Body of pancreas (tissue), 4 donors: Measurements from ENCODE around the gene KRT34. TPM values are rescaled to one million over a fixed set of nuclear protein-coding genes. Genes with fewer than 3 reads are reported as not detected.
"Not testable (repeated sequence)": the region's sequence is repeated elsewhere in the genome, so short reads cannot be mapped to it uniquely, and the experiment has no call there.

Experiments used
- ATAC-seq: fragments of 150-250 bp; one replicate; pipeline ENCODE4 v1.9.1; 2016
- DNase-seq, 4 donors: peaks; one replicate each; pipeline ENCODE4 v3.0.0-alpha.2; 2019
- H3K27ac ChIP-seq, 4 donors: fragments of 200-600 bp; sonication (generic); 1 replicate in 3 of 4; 2 replicates in 1 of 4; pipeline versions ENCODE4 v1.5.1 to v1.6.1; 2016 to 2019; ENCODE audit warnings: mild to moderate bottlenecking in 1 of 4, mixed read lengths in 1 of 4, moderate library complexity in 1 of 4
- H3K27me3 ChIP-seq, 2 donors: fragments of 200-600 bp; sonication (generic); one replicate each; pipeline ENCODE4 v1.6.0; 2016; ENCODE audit warnings: mild to moderate bottlenecking in 1 of 2
- H3K36me3 ChIP-seq, 2 donors: fragments of 200-600 bp; sonication (generic); replicated peaks in 1 of 2; 2 replicates each; pipeline ENCODE4 v1.5.1; 2016; ENCODE audit warnings: low read depth in 2 of 2; ENCODE audit not compliant: insufficient read depth in 1 of 2
- H3K4me1 ChIP-seq: fragments of 200-600 bp; sonication (generic); one replicate; pipeline ENCODE4 v1.6.0; 2016
- H3K4me3 ChIP-seq, 2 donors: fragments of 200-600 bp; sonication (generic); 1 replicate in 1 of 2; 2 replicates in 1 of 2; pipeline ENCODE4 v1.5.1; 2016 to 2019
- H3K9me3 ChIP-seq, 3 donors: fragments of 200-600 bp; sonication (generic); 1 replicate in 2 of 3; 2 replicates in 1 of 3; pipeline ENCODE4 v1.5.1; 2016
- POLR2A ChIP-seq, 3 donors: fragments of 450-650 bp; IDR thresholded peaks; one replicate each; pipeline ENCODE4 v1.6.1; 2016; ENCODE audit warnings: antibody characterized with exemption in 3 of 3, mild to moderate bottlenecking in 2 of 3
- WGBS, 2 donors: methylation state at CpG; one replicate each; pipeline ENCODE4 v1.1.5; 2017; 5-methylcytosine and 5-hydroxymethylcytosine counted together
- intact Hi-C: fragments of 100-400 bp; cut with DNase I; formaldehyde crosslinking; loops from one replicate; pipeline ENCODE4 v1.15.1; 2023
- total RNA-seq, 2 donors: library from RNA; depleted of rRNA; stranded (reverse); fragments of >200 nt; gene quantifications; one replicate each; pipeline ENCODE4 v1.1.0, GENCODE V29; 2016
- TF ChIP-seq, protein P1 (sequence below), 7 experiments: fragments of 450-650 bp in 4 of 7; fragments of 200-600 bp in 3 of 7; sonication (generic) in 3 of 7; IDR thresholded peaks; one replicate each; pipeline ENCODE4 v1.5.1; 2016 to 2019; ENCODE audit warnings: antibody characterized with exemption in 7 of 7

KRT34 gene
- total RNA-seq, 2 donors from 2014 or later, result not detected

DNA sequence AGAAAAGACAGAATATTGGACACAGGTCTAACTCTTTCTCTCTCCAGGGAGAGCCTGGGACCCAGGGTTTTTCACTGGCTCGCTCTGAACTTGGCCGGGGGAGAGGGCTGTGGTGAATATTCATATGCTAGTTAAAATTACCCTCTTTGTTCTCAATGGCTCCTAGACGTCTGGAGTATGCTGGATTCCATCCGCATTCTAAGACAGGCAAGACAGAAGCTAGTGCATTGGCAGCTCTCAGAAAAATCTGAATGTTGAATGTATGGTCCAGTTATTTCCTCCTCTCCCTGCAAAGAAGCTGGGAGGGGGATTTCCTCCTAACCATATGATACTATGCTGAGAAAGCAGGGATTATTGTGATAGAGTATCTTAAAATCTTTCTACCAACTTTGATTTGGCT, 5.6 kb upstream of the KRT34 start:
- Histone ChIP-seq H3K27me3 (no peaks in the 10 kb centered on the region), H3K9me3 (no peaks in the 10 kb centered on the region), H3K36me3 (no peaks in the 10 kb centered on the region), H3K27ac (no peak overlapping the region), H3K4me3 (no peak overlapping the region), H3K4me1 (no peaks in the 10 kb centered on the region)
- intact Hi-C loops, result no loop called here
- 48 to 65% methylated on average over 4 of the region's 4 CpGs for WGBS, 2 donors
- no peak for DNase-seq
- TF ChIP-seq, protein P1, sequence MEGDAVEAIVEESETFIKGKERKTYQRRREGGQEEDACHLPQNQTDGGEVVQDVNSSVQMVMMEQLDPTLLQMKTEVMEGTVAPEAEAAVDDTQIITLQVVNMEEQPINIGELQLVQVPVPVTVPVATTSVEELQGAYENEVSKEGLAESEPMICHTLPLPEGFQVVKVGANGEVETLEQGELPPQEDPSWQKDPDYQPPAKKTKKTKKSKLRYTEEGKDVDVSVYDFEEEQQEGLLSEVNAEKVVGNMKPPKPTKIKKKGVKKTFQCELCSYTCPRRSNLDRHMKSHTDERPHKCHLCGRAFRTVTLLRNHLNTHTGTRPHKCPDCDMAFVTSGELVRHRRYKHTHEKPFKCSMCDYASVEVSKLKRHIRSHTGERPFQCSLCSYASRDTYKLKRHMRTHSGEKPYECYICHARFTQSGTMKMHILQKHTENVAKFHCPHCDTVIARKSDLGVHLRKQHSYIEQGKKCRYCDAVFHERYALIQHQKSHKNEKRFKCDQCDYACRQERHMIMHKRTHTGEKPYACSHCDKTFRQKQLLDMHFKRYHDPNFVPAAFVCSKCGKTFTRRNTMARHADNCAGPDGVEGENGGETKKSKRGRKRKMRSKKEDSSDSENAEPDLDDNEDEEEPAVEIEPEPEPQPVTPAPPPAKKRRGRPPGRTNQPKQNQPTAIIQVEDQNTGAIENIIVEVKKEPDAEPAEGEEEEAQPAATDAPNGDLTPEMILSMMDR (IDR thresholded peaks at IDR 0.05), result no peak
- TF ChIP-seq POLR2A (IDR thresholded peaks at IDR 0.05), result no peak
- no peak for ATAC-seq

DNA sequence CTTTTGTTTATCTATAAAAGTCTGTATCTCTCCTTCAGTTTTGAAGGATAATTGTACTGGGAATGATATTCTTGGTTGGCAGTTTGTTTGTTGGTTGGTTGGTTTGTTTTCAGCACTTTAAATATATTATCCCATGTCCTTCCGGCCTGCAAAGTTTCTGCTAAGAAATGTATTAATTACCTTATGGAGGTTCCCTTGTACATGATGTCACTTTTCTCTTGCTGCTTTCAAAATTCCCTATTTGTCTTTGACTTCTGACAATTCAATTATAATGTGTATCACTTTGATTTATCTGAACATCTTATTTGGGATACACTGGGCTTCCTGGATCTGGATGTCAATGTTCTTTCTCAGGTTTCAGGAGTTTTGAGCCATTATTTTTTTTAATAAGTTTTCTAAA, 4.1 kb upstream of the KRT34 start:
- ATAC-seq, result no peak
- intact Hi-C loops, result no loop called here
- WGBS, 2 donors, result 94 to 97% methylated on average over 1 of the region's 1 CpG

DNA sequence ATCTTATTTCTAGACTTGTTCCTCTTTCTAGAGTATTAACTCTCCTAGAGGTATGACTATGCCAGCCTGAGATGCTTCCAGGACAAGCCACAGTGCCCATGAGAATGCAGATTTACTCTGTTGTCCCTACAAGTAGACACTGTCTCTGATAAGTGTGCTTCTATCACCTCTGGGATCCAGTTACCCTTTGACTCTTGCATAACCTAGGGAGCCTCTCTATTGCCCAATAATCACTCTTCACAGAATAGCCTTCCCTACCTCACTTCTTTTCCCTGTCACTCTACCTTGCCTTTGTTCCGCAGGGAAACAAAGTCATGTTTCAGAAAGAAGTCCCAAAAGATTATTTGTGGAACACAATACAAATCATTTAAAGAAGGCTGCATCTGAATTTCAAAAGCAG, 1.6 kb upstream of the KRT34 start:
- 86 to 96% methylated on average over 1 of the region's 1 CpG for WGBS, 2 donors
- TF ChIP-seq, protein P1 (IDR thresholded peaks at IDR 0.05), result no peak
- no peak for TF ChIP-seq POLR2A (IDR thresholded peaks at IDR 0.05)
- intact Hi-C loops, result no loop called here
- no peaks in the 10 kb centered on the region for H3K36me3 ChIP-seq
- H3K9me3 ChIP-seq, result no peaks in the 10 kb centered on the region
- no peaks in the 10 kb centered on the region for H3K27me3 ChIP-seq
- no peaks in the 10 kb centered on the region for H3K4me1 ChIP-seq
- ATAC-seq (no peak), DNase-seq (no peak)
- H3K27ac ChIP-seq, result no peak overlapping the region
- no peak overlapping the region for H3K4me3 ChIP-seq

More for the DNA sequence above, 4.1 kb upstream of the KRT34 start:
- H3K27me3 ChIP-seq, result no peaks in the 10 kb centered on the region
- no peak overlapping the region for H3K27ac ChIP-seq
- H3K4me1 ChIP-seq, result no peaks in the 10 kb centered on the region
- H3K4me3 ChIP-seq, result no peak overlapping the region
- H3K9me3 ChIP-seq, result no peaks in the 10 kb centered on the region
- no peak for DNase-seq
- no peaks in the 10 kb centered on the region for H3K36me3 ChIP-seq
- no peak for TF ChIP-seq POLR2A (IDR thresholded peaks at IDR 0.05)
- TF ChIP-seq, protein P1 (IDR thresholded peaks at IDR 0.05), result no peak

- H3K36me3 ChIP-seq, result no peaks in the 10 kb centered on the region
- no peak overlapping the region for H3K4me3 ChIP-seq
- intact Hi-C loops, result no loop called here
- no peaks in the 10 kb centered on the region for H3K4me1 ChIP-seq
- DNase-seq (no peak), ATAC-seq (no peak)
- no peaks in the 10 kb centered on the region for H3K9me3 ChIP-seq
- H3K27me3 ChIP-seq, result no peaks in the 10 kb centered on the region
- H3K27ac ChIP-seq, result no peak overlapping the region
- WGBS, 2 donors, result 88 to 100% methylated on average over 1 of the region's 1 CpG
- TF ChIP-seq, protein P1 (IDR thresholded peaks at IDR 0.05), result no peak
- TF ChIP-seq POLR2A (IDR thresholded peaks at IDR 0.05), result no peak
Measured at GRCh38 chr17:41382394-41382793, 288 bp upstream of the KRT34 start.

GRCh38 chr17:41380091-41380490, 2.0 kb downstream of the KRT34 start:
- intact Hi-C loops, DNase-seq, H3K27me3 ChIP-seq, H3K27ac ChIP-seq, H3K4me3 ChIP-seq, H3K36me3 ChIP-seq, H3K9me3 ChIP-seq, H3K4me1 ChIP-seq, ATAC-seq: not testable (repeated sequence)
- WGBS, 2 donors, result 73 to 76% methylated on average over 7 of the region's 7 CpGs
